SK-N-MC (cell line): ENCODE results near the gene GBA3.

Experiments
- EZH2 ChIP-seq: fragments of 200-600 bp; sonication (generic); IDR thresholded peaks from one replicate; pipeline ENCODE4 v1.6.1; 2017; ENCODE audit warnings: antibody characterized with exemption
- FOXP2 ChIP-seq: optimal IDR thresholded peaks from 2 replicates; pipeline ENCODE3; 2011; ENCODE audit warnings: mild to moderate bottlenecking, moderate library complexity; ENCODE audit not compliant: insufficient read depth; ENCODE audit errors: extremely low read length, control extremely low read depth
- POLR2AphosphoS5 ChIP-seq: IDR thresholded peaks from 2 replicates; pipeline ENCODE4 v1.6.1; 2012; ENCODE audit warnings: mild to moderate bottlenecking, low read depth, low read length, borderline replicate concordance

- TF ChIP-seq POLR2AphosphoS5 (no peak), EZH2 (no peak), FOXP2 (no peak)
Observed at GRCh38 chr4:22780317-22780716, 87.6 kb downstream of the GBA3 start.
